D721Med (cell line): ENCODE measurements around the gene URI1.

Experiments
- DNase-seq: peaks from one replicate; pipeline ENCODE4 v3.0.0; 2011; ENCODE audit warnings: low spot score; ENCODE audit not compliant: insufficient read length
- FAIRE-seq: peaks from 2 replicates; lab custom pipeline; 2011; peaks lifted over from hg19 to GRCh38; lab: Jason Lieb, UNC
- CTCF ChIP-seq: IDR thresholded peaks from 2 replicates; pipeline ENCODE4 v1.5.1; 2012; ENCODE audit warnings: mild to moderate bottlenecking, control low read depth; ENCODE audit not compliant: insufficient read depth; ENCODE audit errors: missing control alignments

URI1 gene

GRCh38 chr19:29999490-29999889 is 57.5 kb downstream of the URI1 start:
- FAIRE-seq, result peak; percentile 21
- TF ChIP-seq CTCF, result no peak
- DNase-seq, result no peak

- TF ChIP-seq CTCF, result no peak
- FAIRE-seq (no peak), DNase-seq (no peak)
Observed at GRCh38 chr19:30000862-30001261, 58.8 kb downstream of the URI1 start.

DNA sequence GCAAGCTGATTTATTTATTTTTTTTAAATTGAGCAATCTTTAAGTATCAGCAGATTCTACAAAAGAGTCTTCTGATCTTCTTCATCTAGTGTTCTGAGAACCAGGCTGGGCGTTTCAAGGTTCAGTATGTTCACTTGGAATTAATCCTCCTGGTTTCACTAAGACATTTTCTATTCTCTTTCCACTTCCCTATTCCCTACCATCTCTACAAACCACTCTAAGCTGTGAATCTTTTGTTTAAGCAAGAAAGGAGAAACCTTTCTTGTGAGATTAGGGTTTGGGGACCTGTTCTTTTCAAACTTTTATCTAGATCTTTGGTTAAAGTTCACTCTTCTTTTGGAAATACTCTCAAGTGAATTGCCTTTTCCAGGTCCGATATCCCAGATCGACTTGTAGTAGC is 59.3 kb downstream of the URI1 start:
- DNase-seq (no peak), FAIRE-seq (no peak)
- no peak for TF ChIP-seq CTCF

DNA sequence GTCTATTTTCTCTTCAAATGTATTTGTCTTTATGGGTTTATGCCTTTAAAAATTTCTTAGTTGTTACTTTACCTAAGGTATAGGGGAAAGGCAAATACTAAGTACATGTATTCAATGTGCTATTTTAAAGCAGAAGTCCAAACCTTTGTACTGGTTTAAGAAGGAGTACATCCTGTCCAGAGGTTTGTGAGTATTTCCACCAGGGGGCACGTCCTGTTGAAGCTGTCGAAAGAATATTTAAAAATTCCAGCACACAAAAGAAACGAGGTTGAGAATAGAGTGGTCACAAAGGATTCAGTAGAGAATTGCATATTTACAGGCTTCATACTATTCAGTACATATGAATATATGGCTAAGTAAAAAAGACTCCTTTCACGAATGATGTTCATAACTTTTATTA is 59.8 kb downstream of the URI1 start:
- no peak for TF ChIP-seq CTCF
- FAIRE-seq (peak; percentile 32), DNase-seq (no peak)

DNA sequence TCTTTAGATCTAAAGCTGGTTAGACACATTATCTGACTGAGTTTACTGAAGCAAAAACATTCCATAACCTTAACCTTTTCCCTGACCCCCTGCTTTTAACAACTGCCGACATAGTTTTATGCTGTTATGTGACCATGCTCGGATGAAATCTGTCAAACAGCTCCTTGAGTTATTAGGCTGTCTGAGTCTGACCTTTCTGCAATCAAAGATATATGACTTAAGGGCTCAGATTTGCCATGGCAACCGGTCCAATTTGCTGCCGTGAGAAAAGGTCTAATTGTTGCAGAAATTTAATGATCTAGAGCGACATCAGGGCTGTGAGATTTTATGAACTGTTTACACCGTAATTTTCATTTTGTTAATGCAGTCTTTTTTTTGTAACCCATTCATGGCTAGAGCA is 61.8 kb downstream of the URI1 start:
- TF ChIP-seq CTCF, result no peak
- FAIRE-seq, result no peak
- DNase-seq, result no peak

DNA sequence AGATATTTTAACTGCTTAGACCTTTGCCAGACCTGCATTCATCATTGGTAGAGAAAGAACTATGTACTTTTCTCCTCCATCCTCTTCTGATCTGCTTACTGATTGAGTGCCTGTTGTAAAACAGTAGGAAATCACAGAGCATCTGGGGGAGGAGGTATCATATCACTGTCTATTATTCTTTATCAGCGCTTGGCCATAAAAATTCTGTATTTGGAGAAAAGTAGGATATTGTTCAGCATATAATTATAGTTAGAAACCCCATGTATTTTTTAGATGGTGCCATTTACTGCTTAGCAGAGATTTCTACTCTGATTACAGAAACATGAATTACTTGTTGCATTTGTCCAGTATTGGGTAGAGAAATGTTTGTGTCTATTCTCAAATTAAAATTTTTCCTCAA is 62.4 kb downstream of the URI1 start:
- no peak for FAIRE-seq

DNA sequence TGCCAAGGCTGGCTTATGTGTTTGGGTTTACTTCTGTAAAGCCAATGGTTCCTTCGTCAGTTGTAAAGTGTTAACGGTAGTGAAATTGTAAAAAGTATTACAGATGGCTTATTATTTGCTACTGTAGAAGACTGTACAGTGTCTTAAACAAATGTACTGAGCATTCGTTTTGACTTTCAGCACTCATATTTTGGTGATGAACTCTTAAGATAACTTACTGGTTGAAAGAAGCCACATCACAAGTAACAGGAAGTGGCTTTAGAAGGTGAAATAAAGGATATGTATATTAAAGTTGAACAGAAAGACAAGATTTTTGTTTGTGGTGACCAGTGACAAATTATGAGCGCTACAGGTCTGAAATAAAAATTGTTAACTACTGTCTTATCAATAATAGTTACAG is 64.2 kb downstream of the URI1 start:
- FAIRE-seq (peak; percentile 48), DNase-seq (no peak)
- no peak for TF ChIP-seq CTCF

More for the DNA sequence above, 62.4 kb downstream of the URI1 start:
- no peak for TF ChIP-seq CTCF
- DNase-seq, result no peak
